ENCODE measurements around the gene COX11. TPM values are rescaled to one million over a fixed set of nuclear protein-coding genes. Genes with fewer than 3 reads are reported as not detected.

COX11 gene
- total and polyA plus RNA-seq, 2 of the 8 experiments (the other 6 are each of a cell fraction or from before 2014, with no cell fraction given), result 43.0 to 54.1 TPM

GRCh38 chr17:55004484-55004883 is 36.0 kb upstream of the COX11 start (continued):
- TF ChIP-seq BCL11A (IDR thresholded peaks at IDR 0.05; ENCODE audit: low read depth in 2 of 2, low read length in 2 of 2), result no peak
- TF ChIP-seq RXRA (IDR thresholded peaks at IDR 0.05; ENCODE audit: insufficient read depth, low read depth, low read length), result no peak
- no peak for TF ChIP-seq ASH2L (IDR thresholded peaks at IDR 0.05; ENCODE audit: low read length)
- no peak for TF ChIP-seq HDAC2 (IDR thresholded peaks at IDR 0.05; ENCODE audit: borderline replicate concordance in 1 of 2, low read depth in 2 of 2, low read length in 2 of 2)

Data from H1 (cell line).